Measurements from ENCODE around the gene MYH7B. TPM values are rescaled to one million over a fixed set of nuclear protein-coding genes. Genes with fewer than 3 reads are reported as not detected.

MYH7B gene
- total RNA-seq, 1 donor from 2014 or later: under 0.01 TPM

DNA sequence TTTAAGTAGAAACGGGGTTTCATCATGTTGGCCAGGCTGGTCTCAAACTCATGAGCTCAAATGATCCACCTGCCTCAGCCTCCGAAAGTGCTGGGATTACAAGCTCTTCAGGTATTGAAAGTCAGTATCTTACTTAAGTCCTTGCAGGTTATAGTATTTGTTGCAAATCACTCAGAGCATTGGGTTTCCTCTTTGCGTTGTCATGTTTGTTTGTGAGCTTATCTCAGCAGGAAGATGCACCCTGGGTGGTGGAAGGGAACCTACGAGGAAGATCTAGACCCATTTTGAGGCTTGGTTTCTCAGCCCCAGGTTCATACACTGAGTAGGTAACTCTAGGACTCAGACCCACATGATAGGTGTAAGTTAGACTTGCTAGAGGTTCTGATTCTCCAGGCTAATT is 18.6 kb downstream of the MYH7B start:
- DNase-seq (ENCODE audit: low read depth) (no peak), FAIRE-seq (no peak)
- TF ChIP-seq, protein P1, sequence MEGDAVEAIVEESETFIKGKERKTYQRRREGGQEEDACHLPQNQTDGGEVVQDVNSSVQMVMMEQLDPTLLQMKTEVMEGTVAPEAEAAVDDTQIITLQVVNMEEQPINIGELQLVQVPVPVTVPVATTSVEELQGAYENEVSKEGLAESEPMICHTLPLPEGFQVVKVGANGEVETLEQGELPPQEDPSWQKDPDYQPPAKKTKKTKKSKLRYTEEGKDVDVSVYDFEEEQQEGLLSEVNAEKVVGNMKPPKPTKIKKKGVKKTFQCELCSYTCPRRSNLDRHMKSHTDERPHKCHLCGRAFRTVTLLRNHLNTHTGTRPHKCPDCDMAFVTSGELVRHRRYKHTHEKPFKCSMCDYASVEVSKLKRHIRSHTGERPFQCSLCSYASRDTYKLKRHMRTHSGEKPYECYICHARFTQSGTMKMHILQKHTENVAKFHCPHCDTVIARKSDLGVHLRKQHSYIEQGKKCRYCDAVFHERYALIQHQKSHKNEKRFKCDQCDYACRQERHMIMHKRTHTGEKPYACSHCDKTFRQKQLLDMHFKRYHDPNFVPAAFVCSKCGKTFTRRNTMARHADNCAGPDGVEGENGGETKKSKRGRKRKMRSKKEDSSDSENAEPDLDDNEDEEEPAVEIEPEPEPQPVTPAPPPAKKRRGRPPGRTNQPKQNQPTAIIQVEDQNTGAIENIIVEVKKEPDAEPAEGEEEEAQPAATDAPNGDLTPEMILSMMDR (IDR thresholded peaks at IDR 0.05; ENCODE audit: insufficient read depth, low read length, severe bottlenecking): no peak
- H3K4me3 ChIP-seq (ENCODE audit: low read depth, low read length): no peak overlapping the region
- no peaks in the 10 kb centered on the region for H3K27me3 ChIP-seq (ENCODE audit: control insufficient read depth, insufficient read depth, low read length)
- H3K36me3 ChIP-seq (ENCODE audit: control insufficient read depth, insufficient read depth, low read length): no peaks in the 10 kb centered on the region

DNA sequence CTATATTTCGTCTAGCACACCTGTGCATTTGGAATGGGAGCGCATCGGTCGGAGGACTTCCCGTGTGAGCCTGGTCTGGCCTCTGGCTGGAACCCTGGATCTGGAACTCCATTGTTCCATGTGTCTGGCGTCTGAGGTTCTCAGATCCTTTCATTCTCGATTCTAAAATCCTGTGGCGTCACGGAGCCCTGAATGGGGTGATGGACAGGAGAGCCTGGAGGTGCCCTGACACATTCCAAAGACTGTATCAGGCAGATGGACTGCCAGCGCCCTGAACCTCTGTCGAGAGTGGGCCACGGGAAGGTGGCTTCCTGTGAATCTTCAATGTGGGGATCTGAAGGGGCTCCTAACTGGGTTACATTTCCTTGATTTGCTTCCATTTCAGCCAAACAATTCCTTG is 20.6 kb downstream of the MYH7B start:
- TF ChIP-seq, protein P1 (IDR thresholded peaks at IDR 0.05; ENCODE audit: insufficient read depth, low read length, severe bottlenecking): no peak
- FAIRE-seq (no peak), DNase-seq (ENCODE audit: low read depth) (no peak)
- H3K27me3 ChIP-seq (ENCODE audit: control insufficient read depth, insufficient read depth, low read length): no peaks in the 10 kb centered on the region
- H3K4me3 ChIP-seq (ENCODE audit: low read depth, low read length): no peak overlapping the region
- no peaks in the 10 kb centered on the region for H3K36me3 ChIP-seq (ENCODE audit: control insufficient read depth, insufficient read depth, low read length)

DNA sequence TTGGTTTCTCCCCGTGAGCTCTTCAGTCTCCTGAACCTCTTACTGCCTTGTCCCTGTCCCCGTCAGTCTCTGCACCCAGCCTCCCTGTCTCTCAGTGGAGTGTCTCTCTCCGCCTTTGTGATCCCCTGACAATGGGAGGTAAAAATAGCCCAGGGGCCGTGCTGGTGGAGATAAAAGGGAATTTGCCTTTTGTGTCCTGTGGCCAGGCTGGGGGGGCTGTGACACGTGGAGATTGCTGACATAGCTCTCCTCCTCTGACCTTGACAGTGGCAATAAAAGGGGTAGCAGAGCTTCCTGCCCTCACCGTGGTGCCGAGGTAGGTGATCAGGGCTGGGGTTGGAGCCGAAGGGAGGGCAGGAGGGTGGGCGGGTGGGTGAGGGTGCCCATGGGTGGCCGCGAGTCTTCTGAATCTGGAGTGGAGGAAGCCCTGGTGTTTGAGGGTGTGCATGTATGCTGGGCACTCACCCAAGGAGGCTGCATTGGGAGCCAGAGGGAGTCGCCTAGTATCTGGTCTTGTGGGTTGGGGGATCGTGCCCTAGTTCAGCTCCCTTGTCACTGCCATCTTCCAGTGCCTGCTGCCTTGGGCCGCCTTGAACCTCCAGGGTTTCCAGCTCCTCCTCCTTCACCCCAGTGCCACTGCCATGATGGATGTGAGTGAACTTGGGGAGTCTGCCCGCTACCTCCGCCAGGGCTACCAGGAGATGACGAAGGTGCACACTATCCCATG is 21.9 kb downstream of the MYH7B start:
- DNase-seq (ENCODE audit: low read depth) (no peak), FAIRE-seq (no peak)
- Histone ChIP-seq H3K36me3 (ENCODE audit: control insufficient read depth, insufficient read depth, low read length) (no peaks in the 10 kb centered on the region), H3K4me3 (ENCODE audit: low read depth, low read length) (no peak overlapping the region), H3K27me3 (ENCODE audit: control insufficient read depth, insufficient read depth, low read length) (no peaks in the 10 kb centered on the region)
- TF ChIP-seq, protein P1 (IDR thresholded peaks at IDR 0.05; ENCODE audit: insufficient read depth, low read length, severe bottlenecking): no peak

DNA sequence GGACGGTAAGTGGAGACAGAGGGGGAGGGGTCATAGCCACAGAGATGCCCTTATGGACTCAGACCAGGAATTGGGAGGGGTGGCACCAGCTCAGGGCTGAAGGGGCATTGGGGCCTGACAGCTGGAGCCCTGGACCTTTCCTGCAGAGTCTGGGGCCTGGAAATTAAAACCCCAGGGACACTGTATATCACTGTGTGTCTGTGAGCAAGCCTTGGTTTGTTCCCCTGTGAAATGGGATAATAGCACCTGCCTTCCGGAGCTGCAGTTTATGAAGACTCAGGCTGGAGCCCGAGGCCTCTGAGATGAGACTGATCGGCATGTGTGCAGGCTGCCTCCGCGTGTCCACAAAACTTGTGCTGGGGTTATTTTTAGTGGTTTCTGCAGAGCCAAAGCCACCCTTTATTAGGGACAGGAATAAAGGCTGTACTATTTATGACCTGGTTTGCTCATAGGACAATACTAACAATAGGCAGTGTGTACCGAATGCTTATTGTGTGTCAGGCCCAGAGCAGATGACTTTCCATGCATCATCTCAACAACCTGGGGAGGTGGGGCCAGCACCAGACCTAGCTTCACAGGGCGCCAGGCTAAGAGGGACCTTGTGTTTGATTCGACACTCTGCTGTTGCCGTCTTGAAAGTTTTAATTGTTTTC is 22.6 kb downstream of the MYH7B start:
- TF ChIP-seq, protein P1 (IDR thresholded peaks at IDR 0.05; ENCODE audit: insufficient read depth, low read length, severe bottlenecking): no peak
- FAIRE-seq (no peak), DNase-seq (ENCODE audit: low read depth) (no peak)
- Histone ChIP-seq H3K36me3 (ENCODE audit: control insufficient read depth, insufficient read depth, low read length) (no peaks in the 10 kb centered on the region), H3K4me3 (ENCODE audit: low read depth, low read length) (no peak overlapping the region), H3K27me3 (ENCODE audit: control insufficient read depth, insufficient read depth, low read length) (no peaks in the 10 kb centered on the region)

DNA sequence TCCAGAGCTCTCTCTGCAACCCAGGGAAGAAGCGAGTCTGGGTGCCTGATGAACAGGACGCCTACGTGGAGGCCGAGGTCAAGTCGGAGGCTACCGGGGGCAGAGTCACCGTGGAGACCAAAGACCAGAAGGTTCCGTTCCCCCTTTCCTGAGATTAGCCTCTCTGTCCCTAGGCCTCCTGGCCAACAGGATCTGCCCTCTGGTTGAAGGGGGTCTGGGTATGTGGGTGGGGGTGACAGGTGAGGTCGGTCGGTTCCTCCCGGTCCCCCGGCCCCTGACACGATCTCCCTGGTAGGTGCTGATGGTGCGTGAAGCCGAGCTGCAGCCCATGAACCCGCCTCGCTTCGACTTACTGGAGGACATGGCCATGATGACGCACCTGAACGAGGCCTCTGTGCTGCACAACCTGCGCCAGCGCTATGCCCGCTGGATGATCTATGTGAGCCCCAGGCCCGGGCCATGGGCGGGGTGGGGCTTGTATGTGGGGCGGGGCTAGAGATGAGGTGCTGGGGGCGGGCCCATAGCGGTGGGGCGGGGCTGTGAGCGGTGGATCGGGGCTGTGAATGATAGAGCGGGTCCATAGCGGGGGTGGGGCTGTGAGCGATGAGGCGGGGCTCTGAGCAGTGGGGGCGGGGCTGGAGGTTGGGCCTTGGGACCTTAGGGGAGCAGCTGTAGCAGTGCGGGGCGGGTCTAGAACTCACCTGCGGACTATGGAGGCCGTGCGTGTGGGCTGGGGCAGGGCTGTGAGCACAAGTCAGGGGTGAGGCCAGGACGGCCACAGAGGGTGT is 23.9 kb downstream of the MYH7B start:
- Histone ChIP-seq H3K27me3 (ENCODE audit: control insufficient read depth, insufficient read depth, low read length) (peaks cover 4% of the 10 kb centered on the region), H3K36me3 (ENCODE audit: control insufficient read depth, insufficient read depth, low read length) (no peaks in the 10 kb centered on the region), H3K4me3 (ENCODE audit: low read depth, low read length) (no peak overlapping the region)
- TF ChIP-seq, protein P1 (IDR thresholded peaks at IDR 0.05; ENCODE audit: insufficient read depth, low read length, severe bottlenecking): no peak
- no peak for FAIRE-seq
- no peak for DNase-seq (ENCODE audit: low read depth)
